Natural killer cell (primary cell): ENCODE data around the gene CREG1. TPM values are rescaled to one million over a fixed set of nuclear protein-coding genes. Genes with fewer than 3 reads are reported as not detected.

Experiments used
- ATAC-seq, 3 donors: fragments of 150-1000 bp in 2 of 3; fragments of 200-7000 bp in 1 of 3; cut with Tn5 transposase; 1 replicate in 1 of 3; 2 replicates in 2 of 3; pipeline ENCODE4 v1.10.0; 2021; ENCODE audit warnings: mild to moderate bottlenecking in 2 of 3, moderate library complexity in 2 of 3
- DNase-seq, 2 donors: peaks; one replicate each; pipeline versions ENCODE4 v3.0.0 to v3.0.0-alpha.2; 2013 to 2021; ENCODE audit warnings: mixed read lengths in 1 of 2
- H3K27ac ChIP-seq: one replicate; pipeline ENCODE4 v1.5.1; 2013; ENCODE audit warnings: mild to moderate bottlenecking, low read length
- H3K27me3 ChIP-seq: one replicate; pipeline ENCODE4 v1.6.1; 2013; ENCODE audit warnings: low read length; ENCODE audit not compliant: control insufficient read depth, insufficient read depth
- H3K36me3 ChIP-seq: one replicate; pipeline ENCODE4 v1.6.1; 2013; ENCODE audit warnings: low read length; ENCODE audit not compliant: control insufficient read depth, insufficient read depth
- H3K4me1 ChIP-seq: one replicate; pipeline ENCODE4 v1.6.1; 2013; ENCODE audit warnings: low read length; ENCODE audit not compliant: control insufficient read depth, insufficient read depth
- H3K4me3 ChIP-seq: one replicate; pipeline ENCODE4 v1.5.1; 2013; ENCODE audit warnings: low read length
- H3K9me3 ChIP-seq: one replicate; pipeline ENCODE4 v1.6.1; 2013; ENCODE audit warnings: low read length; ENCODE audit not compliant: control insufficient read depth, insufficient read depth
- H3K27ac Mint-ChIP-seq, 2 donors: one replicate each; pipeline ENCODE4 v1.8.0; 2022; ENCODE audit warnings: mild to moderate bottlenecking in 2 of 2, mixed read lengths in 2 of 2, moderate library complexity in 1 of 2
- H3K27me3 Mint-ChIP-seq, 2 donors: one replicate each; pipeline ENCODE4 v1.8.0; 2022; ENCODE audit warnings: low read depth in 2 of 2, mixed read lengths in 2 of 2
- H3K36me3 Mint-ChIP-seq: one replicate; pipeline ENCODE4 v1.8.0; 2022; ENCODE audit warnings: mixed read lengths
- H3K4me1 Mint-ChIP-seq, 2 donors: one replicate each; pipeline ENCODE4 v1.8.0; 2022; ENCODE audit warnings: mixed read lengths in 2 of 2
- H3K4me3 Mint-ChIP-seq: one replicate; pipeline ENCODE4 v1.8.0; 2022; ENCODE audit warnings: mild to moderate bottlenecking, moderate library complexity, mixed read lengths
- H3K9me3 Mint-ChIP-seq, 2 donors: one replicate each; pipeline ENCODE4 v1.8.0; 2022; ENCODE audit warnings: mixed read lengths in 2 of 2
- WGBS: methylation state at CpG from one replicate; pipeline ENCODE4 v1.1.7; 2013; ENCODE audit warnings: missing lambda C conversion rate; ENCODE audit not compliant: insufficient coverage; 5-methylcytosine and 5-hydroxymethylcytosine counted together
- intact Hi-C: fragments of 100-400 bp; cut with micrococcal nuclease; formaldehyde crosslinking; loops from one replicate; pipeline ENCODE4 v1.14.2; 2022
- total RNA-seq, 4 donors: library from RNA; stranded (reverse); fragments of 120-200 nt in 1 of 4; gene quantifications; one replicate each; pipeline versions ENCODE4 v1.2.3 to v1.2.4, GENCODE V29; 2013 to 2022
- TF ChIP-seq, protein P1 (sequence below): fragments of 200-600 bp; IDR thresholded peaks from one replicate; pipeline ENCODE4 v1.8.0; 2022; ENCODE audit warnings: antibody characterized with exemption

The CREG1 gene
- total RNA-seq, 3 donors from 2014 or later (not counting 1 experiment from before 2014, with no cell fraction given) = 6.7 to 15.8 (median 8.9) TPM

DNA sequence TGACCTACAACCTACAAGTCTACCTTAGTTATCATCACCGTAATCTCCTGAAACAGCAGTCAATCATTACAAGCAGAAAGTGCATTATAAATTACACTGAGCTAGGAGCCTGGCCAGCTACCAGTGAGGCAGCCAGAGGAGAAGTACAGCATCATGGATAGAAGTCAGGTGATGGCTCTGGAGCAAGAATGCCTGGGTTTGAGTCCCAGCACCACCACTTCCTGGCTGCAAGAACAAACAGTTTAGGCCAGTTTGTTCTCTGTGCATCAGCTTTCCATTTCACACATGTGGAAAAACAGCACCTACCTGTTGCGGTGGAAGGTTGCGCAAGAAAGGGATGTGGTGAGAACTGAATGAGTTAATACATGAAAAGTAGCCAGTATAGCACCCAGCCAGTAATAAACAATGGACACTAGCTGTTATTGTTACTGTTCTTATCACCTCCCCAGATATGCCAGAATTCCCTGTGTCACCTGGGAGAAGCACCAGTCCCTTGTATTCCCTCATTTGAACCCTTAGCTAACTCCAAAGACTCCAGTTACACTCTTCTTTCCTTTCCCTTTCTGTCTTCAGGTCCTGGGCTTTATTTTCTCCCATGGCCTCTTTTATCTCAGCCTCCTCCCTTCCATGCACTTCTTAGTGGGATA, 9.0 kb downstream of the CREG1 start:
- Histone ChIP-seq H3K36me3 (peaks cover 9% of the 10 kb centered on the region), H3K4me1 (peaks cover 3% of the 10 kb centered on the region), H3K27ac (no peak overlapping the region), H3K4me3 (no peak overlapping the region), H3K9me3 (no peaks in the 10 kb centered on the region), H3K27me3 (no peaks in the 10 kb centered on the region)
- H3K4me1 Mint-ChIP-seq = no peaks in the 10 kb centered on the region
- no peak overlapping the region for H3K4me3 Mint-ChIP-seq
- WGBS = 88% methylated on average over 3 of the region's 3 CpGs
- no peak for DNase-seq
- H3K36me3 Mint-ChIP-seq = peaks cover 6% of the 10 kb centered on the region
- TF ChIP-seq, protein P1, sequence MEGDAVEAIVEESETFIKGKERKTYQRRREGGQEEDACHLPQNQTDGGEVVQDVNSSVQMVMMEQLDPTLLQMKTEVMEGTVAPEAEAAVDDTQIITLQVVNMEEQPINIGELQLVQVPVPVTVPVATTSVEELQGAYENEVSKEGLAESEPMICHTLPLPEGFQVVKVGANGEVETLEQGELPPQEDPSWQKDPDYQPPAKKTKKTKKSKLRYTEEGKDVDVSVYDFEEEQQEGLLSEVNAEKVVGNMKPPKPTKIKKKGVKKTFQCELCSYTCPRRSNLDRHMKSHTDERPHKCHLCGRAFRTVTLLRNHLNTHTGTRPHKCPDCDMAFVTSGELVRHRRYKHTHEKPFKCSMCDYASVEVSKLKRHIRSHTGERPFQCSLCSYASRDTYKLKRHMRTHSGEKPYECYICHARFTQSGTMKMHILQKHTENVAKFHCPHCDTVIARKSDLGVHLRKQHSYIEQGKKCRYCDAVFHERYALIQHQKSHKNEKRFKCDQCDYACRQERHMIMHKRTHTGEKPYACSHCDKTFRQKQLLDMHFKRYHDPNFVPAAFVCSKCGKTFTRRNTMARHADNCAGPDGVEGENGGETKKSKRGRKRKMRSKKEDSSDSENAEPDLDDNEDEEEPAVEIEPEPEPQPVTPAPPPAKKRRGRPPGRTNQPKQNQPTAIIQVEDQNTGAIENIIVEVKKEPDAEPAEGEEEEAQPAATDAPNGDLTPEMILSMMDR = no peak
- ATAC-seq = no peak
- H3K27ac Mint-ChIP-seq = no peak overlapping the region
- H3K27me3 Mint-ChIP-seq = no peaks in the 10 kb centered on the region
- no peaks in the 10 kb centered on the region for H3K9me3 Mint-ChIP-seq
- intact Hi-C loops = no loop called here

DNA sequence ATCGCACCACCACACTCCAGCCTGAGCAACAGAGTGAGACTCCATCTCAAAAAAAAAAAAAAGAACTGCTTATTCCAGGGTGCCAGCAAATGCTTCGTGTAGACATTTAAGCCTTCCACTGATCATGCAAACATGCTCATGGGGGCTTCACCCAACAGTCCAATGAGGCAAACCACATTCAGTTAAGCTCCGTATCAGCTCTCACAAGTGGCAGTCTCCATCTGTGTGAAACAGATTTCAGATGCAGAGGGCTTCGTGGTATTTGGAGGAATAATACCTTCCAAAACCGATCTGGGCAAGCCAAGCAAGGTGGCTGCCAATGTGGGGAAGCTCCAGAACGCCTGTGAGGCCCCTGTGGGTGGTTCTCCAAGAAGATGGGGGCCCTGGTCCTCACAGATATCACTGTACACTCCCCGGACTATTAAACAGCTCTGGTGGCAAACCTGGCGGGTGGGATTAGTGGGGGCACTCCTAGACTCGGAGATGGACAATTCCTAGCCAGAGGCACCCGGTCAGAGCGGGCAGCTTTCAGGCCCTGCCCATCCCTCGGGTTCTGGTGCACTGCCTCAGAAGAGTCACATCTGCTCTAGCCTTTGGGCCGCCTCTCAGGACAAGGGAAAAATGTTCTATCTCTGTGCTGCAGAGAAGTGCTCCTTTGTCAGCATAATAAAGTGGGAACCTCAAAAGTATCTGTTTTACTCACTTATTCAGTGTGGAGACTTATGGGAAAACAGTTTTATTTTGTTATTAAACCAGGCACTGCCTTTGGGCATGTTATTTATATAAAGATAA, 10.2 kb downstream of the CREG1 start:
- Mint-ChIP-seq H3K27me3 (no peaks in the 10 kb centered on the region), H3K27ac (no peak overlapping the region), H3K4me1 (no peaks in the 10 kb centered on the region), H3K36me3 (peaks cover 6% of the 10 kb centered on the region), H3K9me3 (no peaks in the 10 kb centered on the region), H3K4me3 (no peak overlapping the region)
- TF ChIP-seq, protein P1 = no peak
- DNase-seq = no peak
- 89% methylated on average over 13 of the region's 13 CpGs for WGBS
- Histone ChIP-seq H3K4me3 (no peak overlapping the region), H3K27me3 (no peaks in the 10 kb centered on the region), H3K9me3 (no peaks in the 10 kb centered on the region), H3K27ac (no peak overlapping the region), H3K4me1 (peaks cover 3% of the 10 kb centered on the region), H3K36me3 (peaks cover 9% of the 10 kb centered on the region)
- intact Hi-C loops = no loop called here
- ATAC-seq = no peak

DNA sequence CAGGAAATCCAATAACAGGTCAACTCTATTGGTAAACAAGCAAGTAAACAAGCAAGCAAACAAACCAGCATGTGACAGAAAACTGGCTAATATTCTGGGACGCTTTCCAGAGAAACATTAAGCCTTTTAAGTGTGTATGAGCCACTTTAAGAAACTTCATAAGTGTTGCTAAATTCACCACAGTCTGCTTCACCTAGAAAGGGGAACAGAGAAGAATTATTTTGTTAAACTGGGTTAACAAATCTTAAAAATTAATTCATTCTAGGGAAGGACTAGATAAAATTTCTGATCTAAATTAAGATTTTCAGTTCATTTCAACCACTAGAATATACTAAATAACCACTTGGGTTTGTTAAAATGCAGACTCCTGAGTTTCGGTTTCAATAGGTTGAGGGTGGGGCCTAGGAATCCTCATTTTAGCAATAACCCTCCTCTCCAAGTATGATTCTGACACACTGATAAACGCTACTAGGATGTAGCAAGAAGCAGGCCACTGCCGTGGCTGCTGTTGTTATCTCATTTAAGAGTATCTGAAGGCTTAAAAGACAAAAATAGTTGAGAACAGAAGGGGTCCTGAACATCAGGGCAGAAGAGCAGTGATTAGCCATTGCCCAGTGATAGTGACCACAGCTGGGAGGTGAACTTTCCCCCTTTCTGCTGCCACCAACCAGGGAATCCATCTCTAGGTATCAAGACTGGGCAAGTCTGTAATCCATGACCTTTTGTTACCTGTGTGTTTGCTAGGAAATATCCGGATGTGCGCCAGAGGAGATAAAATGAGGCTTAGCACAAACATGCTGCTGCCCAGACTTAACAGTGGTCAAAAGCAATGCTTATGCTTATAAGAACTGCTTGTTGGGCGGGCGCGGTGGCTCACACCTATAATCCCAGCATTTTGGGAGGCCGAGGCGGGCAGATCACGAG, 11.2 kb downstream of the CREG1 start:
- intact Hi-C loops = no loop called here
- Histone ChIP-seq H3K4me1 (peaks cover 3% of the 10 kb centered on the region), H3K27ac (no peak overlapping the region), H3K9me3 (no peaks in the 10 kb centered on the region), H3K4me3 (no peak overlapping the region), H3K36me3 (peaks cover 9% of the 10 kb centered on the region), H3K27me3 (no peaks in the 10 kb centered on the region)
- Mint-ChIP-seq H3K27me3 (no peaks in the 10 kb centered on the region), H3K36me3 (peaks cover 6% of the 10 kb centered on the region), H3K27ac (no peak overlapping the region), H3K9me3 (no peaks in the 10 kb centered on the region), H3K4me1 (no peaks in the 10 kb centered on the region), H3K4me3 (no peak overlapping the region)
- ATAC-seq (no peak), DNase-seq (no peak)
- 91% methylated on average over 10 of the region's 12 CpGs for WGBS
- TF ChIP-seq, protein P1 = no peak
